ENCODE results near the gene CHCHD10. TPM values are rescaled to one million over a fixed set of nuclear protein-coding genes. Genes with fewer than 3 reads are reported as not detected.

CHCHD10 gene
- total RNA-seq: 10 to 100 TPM; 22.9 to 97.7 (median 44.6) TPM

DNA sequence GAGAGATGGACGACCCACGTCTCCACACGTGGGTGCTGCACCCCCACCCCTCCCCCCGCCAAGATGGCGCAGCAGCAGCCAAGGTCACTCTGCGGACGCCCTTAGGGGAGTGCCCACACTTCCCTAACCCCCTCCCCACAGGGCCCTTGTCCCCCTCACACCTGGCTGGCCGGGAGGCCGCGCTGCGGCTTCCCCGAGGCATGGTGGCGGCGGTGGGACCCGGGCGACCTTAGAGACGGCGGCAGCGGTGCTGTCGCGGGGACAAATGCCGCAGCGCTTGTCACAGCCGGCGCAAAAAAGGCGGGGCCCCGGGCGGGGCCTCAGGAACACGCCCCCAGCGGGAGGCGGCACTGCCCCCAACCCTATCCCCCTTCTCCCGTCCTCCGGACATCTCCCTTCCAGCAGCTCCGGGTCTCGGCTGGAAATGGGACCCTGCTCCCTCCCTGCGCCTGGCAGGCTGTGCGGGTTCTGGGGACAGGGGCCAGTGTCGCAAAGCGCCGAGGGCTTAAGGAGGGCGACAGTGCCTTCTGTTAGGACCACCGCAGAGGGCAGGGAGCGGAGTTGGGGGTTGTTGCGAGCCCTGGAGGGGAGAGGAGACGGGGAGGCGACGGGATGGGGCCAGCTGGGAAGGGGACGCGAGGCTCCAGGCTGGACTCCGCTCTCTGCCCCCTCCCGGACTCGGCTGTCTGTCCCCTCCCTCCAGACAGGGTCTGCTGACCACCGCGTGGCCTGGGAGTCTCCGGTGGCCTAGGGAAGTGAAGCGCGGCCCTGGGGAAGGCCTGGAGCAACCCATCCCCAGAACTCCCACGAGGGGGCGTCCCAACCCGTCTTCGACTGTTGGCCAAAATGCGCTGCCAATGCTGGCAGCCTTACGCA lies at the start of gene CHCHD10:
CHCHD10 (minus strand) TSS at position 300 of the 876 bp plus-strand sequence; CDS start at position 202, 98 bp downstream.
- peak; percentile 95 for DNase-seq (ENCODE audit: extremely low spot score)

DNA sequence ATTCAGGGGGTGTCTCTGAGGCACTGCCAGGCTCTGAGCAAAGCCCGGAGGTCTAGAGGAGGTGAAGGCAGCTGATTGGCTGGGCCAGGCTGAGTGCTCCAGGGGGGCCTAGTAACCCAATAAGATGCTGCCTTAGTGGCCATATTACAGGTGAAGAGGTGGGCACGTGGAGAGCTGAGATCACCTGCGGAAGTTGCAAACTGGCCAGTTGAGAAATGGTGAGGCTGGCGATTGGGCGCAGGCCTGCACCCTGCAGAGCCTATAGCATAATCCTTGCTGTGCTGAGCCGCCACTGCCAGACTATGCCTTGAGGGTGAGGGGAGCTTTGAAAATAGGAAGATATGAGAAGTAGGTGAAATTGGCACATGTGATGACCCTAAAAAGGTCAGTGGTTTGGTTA lies 49.4 kb upstream of the CHCHD10 start:
- Histone ChIP-seq H3K36me3 (peaks cover 26 to 89% (median 73%) of the 10 kb centered on the region in 4 donors), H3K27me3 (no peaks in the 10 kb centered on the region), H3K4me1 (peaks cover 0 to 8% (median 0%) of the 10 kb centered on the region in 4 donors), H3K27ac (replicated peaks in 1 of 4) (no peak overlapping the region), H3K4me3 (no peak overlapping the region), H3K9me3 (no peaks in the 10 kb centered on the region)
- DNase-seq (ENCODE audit: extremely low spot score): no peak
- intact Hi-C loops (cut with DNase I): no loop called here
- no peak for TF ChIP-seq EP300 (IDR thresholded peaks at IDR 0.05)
- TF ChIP-seq POLR2A (IDR thresholded peaks at IDR 0.05; ENCODE audit: low read depth): no peak
- TF ChIP-seq, protein P1, sequence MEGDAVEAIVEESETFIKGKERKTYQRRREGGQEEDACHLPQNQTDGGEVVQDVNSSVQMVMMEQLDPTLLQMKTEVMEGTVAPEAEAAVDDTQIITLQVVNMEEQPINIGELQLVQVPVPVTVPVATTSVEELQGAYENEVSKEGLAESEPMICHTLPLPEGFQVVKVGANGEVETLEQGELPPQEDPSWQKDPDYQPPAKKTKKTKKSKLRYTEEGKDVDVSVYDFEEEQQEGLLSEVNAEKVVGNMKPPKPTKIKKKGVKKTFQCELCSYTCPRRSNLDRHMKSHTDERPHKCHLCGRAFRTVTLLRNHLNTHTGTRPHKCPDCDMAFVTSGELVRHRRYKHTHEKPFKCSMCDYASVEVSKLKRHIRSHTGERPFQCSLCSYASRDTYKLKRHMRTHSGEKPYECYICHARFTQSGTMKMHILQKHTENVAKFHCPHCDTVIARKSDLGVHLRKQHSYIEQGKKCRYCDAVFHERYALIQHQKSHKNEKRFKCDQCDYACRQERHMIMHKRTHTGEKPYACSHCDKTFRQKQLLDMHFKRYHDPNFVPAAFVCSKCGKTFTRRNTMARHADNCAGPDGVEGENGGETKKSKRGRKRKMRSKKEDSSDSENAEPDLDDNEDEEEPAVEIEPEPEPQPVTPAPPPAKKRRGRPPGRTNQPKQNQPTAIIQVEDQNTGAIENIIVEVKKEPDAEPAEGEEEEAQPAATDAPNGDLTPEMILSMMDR (IDR thresholded peaks at IDR 0.05): no peak
- WGBS: 92% methylated on average over 6 of the region's 6 CpGs

More for the DNA sequence above, at the start of gene CHCHD10:
- Histone ChIP-seq H3K9me3 (no peaks in the 10 kb centered on the region), H3K4me1 (peaks cover 52 to 96% (median 90%) of the 10 kb centered on the region in 4 donors), H3K27ac (replicated peaks in 1 of 4) (peak within 1 kb of the TSS; percentile 87 to 91 (median 90)), H3K27me3 (no peaks in the 10 kb centered on the region), H3K36me3 (peaks cover 0 to 21% (median 2%) of the 10 kb centered on the region in 4 donors), H3K4me3 (peak within 1 kb of the TSS; percentile 63 to 72 (median 71))
- TF ChIP-seq POLR2A (IDR thresholded peaks at IDR 0.05; ENCODE audit: low read depth) (peak; percentile 79), POLR2AphosphoS5 (IDR thresholded peaks at IDR 0.05) (peak; percentile 53 to 79), EP300 (IDR thresholded peaks at IDR 0.05) (no peak)
- TF ChIP-seq, protein P1 (IDR thresholded peaks at IDR 0.05): peak; percentile 79 to 89 (median 86)
- 1% methylated on average over 18 of the region's 63 CpGs for WGBS
- intact Hi-C loops (cut with DNase I): loop anchor here (2.0 to 10.0 kb wide), 3 partner anchors 19 to 223 kb away; partner anchors contain the start of gene SMARCB1

DNA sequence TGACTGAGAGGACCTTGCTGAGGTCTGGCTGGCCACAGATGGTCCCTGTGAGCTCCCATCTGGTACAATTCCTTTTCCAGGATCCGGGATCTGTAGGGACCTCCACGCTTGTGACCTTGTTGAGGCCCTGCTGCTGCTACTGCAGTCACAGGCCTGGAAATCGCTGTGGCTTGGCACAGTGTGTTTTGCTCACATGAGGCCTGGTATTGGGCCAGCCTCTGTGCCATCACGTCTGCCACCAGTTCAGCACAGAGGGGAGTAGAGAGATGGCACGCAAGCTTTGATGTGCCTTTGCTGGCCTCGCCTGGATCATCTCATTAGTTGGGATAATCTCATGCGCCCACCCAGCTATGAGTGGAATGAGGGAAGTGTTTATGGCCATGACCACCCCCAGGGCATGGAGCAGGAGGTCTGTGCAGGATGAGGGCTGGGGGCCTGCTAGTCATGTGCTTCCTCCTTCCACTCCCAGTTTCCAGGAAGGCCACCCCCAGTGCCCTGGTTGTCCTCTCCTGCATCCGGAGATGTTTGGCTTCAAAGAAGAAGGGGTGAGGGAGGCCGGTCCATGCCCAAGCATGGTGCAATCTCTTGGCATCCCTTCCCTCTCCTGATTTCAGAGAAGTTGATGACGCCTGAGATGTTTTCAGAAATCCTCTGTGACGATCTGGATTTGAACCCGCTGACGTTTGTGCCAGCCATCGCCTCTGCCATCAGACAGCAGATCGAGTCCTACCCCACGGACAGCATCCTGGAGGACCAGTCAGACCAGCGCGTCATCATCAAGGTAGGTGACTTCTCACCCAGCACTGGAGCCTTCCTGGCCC lies 48.6 kb upstream of the CHCHD10 start:
- TF ChIP-seq EP300 (IDR thresholded peaks at IDR 0.05): no peak
- no peak for TF ChIP-seq POLR2AphosphoS5 (IDR thresholded peaks at IDR 0.05)
- TF ChIP-seq, protein P1 (IDR thresholded peaks at IDR 0.05): no peak
- no peak for TF ChIP-seq POLR2A (IDR thresholded peaks at IDR 0.05; ENCODE audit: low read depth)
- WGBS: 87% methylated on average over 18 of the region's 18 CpGs
- Histone ChIP-seq H3K9me3 (no peaks in the 10 kb centered on the region), H3K27ac (replicated peaks in 1 of 4) (no peak overlapping the region), H3K4me3 (no peak overlapping the region), H3K27me3 (no peaks in the 10 kb centered on the region), H3K36me3 (peaks cover 20 to 89% (median 71%) of the 10 kb centered on the region in 4 donors), H3K4me1 (peaks cover 0 to 4% (median 0%) of the 10 kb centered on the region in 4 donors)
- intact Hi-C loops (cut with DNase I): no loop called here
- no peak for DNase-seq (ENCODE audit: extremely low spot score)

DNA sequence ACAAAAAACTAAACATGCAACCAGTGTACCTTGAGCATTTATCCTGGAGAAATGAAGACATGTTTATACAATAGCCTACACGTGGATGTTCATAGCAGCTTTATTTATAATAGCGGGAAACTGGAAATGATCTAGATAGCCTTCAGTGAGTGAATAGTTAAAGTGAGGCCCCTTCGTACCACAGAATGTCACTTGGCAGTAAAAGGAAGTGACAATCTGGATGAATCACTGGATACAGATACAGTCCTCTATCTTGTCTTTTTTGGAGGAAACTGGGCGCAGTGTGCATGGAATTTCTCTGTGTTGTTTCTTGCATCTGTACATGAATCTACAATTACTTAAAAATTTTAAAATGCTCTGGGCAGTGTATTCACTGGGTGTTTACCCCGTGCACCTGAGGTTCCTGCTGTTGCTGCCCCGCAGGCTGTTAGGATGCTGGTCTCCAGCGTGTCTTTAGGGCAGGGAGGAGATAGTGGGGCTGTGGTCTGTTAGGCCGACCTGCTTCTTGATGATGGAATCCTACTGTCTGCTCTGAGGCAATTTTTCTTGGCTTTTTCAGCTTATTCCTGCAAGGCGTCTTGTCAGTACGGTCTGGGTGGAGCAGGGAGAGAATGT lies 47.9 kb upstream of the CHCHD10 start:
- intact Hi-C loops (cut with DNase I): no loop called here
- Histone ChIP-seq H3K27me3 (no peaks in the 10 kb centered on the region), H3K4me1 (peaks cover 0 to 4% (median 0%) of the 10 kb centered on the region in 4 donors), H3K36me3 (peaks cover 27 to 89% (median 71%) of the 10 kb centered on the region in 4 donors), H3K4me3 (no peak overlapping the region), H3K27ac (replicated peaks in 1 of 4) (no peak overlapping the region), H3K9me3 (no peaks in the 10 kb centered on the region)
- no peak for DNase-seq (ENCODE audit: extremely low spot score)
- 82% methylated on average over 9 of the region's 10 CpGs for WGBS
- TF ChIP-seq POLR2AphosphoS5 (IDR thresholded peaks at IDR 0.05) (no peak), EP300 (IDR thresholded peaks at IDR 0.05) (no peak), POLR2A (IDR thresholded peaks at IDR 0.05; ENCODE audit: low read depth) (no peak)
- TF ChIP-seq, protein P1 (IDR thresholded peaks at IDR 0.05): no peak
